GM23338 (cell line): ENCODE measurements around the gene CHCT1. TPM values are rescaled to one million over a fixed set of nuclear protein-coding genes. Genes with fewer than 3 reads are reported as not detected.

Source experiments
- ATAC-seq: fragments of 200-7000 bp; cut with Tn5 transposase; 3 replicates; pipeline ENCODE4 v1.9.1; 2020
- DNase-seq: peaks from one replicate; pipeline ENCODE4 v3.0.0-alpha.2; 2015; ENCODE audit warnings: low spot score
- H2AFZ ChIP-seq: fragments of 200-600 bp; sonication (generic); 2 replicates; pipeline ENCODE4 v1.8.0; 2016; ENCODE audit warnings: antibody characterized with exemption, mild to moderate bottlenecking, moderate library complexity
- H3F3A ChIP-seq: fragments of 200-600 bp; sonication (generic); replicated peaks from 2 replicates; pipeline ENCODE4 v1.8.0; 2017; ENCODE audit warnings: antibody characterized with exemption, mixed run types, low read depth
- H3K27ac ChIP-seq: fragments of 200-600 bp; sonication (generic); 2 replicates; pipeline ENCODE4 v1.6.1; 2016; ENCODE audit warnings: low read depth
- H3K27me3 ChIP-seq: fragments of 200-600 bp; sonication (generic); 2 replicates; pipeline ENCODE4 v1.8.0; 2016; ENCODE audit warnings: mild to moderate bottlenecking, mixed run types, moderate library complexity; ENCODE audit not compliant: insufficient read depth
- H3K36me3 ChIP-seq: fragments of 200-600 bp; sonication (generic); 2 replicates; pipeline ENCODE4 v1.8.0; 2016; ENCODE audit warnings: mild to moderate bottlenecking; ENCODE audit not compliant: insufficient read depth
- H3K4me1 ChIP-seq: fragments of 200-600 bp; sonication (generic); 2 replicates; pipeline ENCODE4 v1.8.0; 2016; ENCODE audit warnings: mild to moderate bottlenecking, moderate library complexity; ENCODE audit not compliant: insufficient read depth
- H3K4me2 ChIP-seq: fragments of 200-600 bp; sonication (generic); 2 replicates; pipeline ENCODE4 v1.7.1; 2017; ENCODE audit warnings: mixed run types
- H3K4me3 ChIP-seq: fragments of 200-600 bp; sonication (generic); 2 replicates; pipeline ENCODE4 v1.6.1; 2016; ENCODE audit warnings: mixed run types
- H3K79me2 ChIP-seq: fragments of 200-600 bp; sonication (generic); replicated peaks from 2 replicates; pipeline ENCODE4 v1.8.0; 2017; ENCODE audit warnings: mild to moderate bottlenecking; ENCODE audit not compliant: insufficient read depth
- H3K9me2 ChIP-seq: fragments of 200-600 bp; sonication (generic); 2 replicates; pipeline ENCODE4 v1.8.0; 2017; ENCODE audit not compliant: insufficient read depth
- H4K20me1 ChIP-seq: fragments of 200-600 bp; sonication (generic); replicated peaks from 2 replicates; pipeline ENCODE4 v1.8.0; 2017; ENCODE audit warnings: mild to moderate bottlenecking; ENCODE audit not compliant: insufficient read depth
- H3K27ac Mint-ChIP-seq: 2 replicates; pipeline ENCODE4 v1.8.0; 2020; ENCODE audit warnings: inconsistent platforms, mild to moderate bottlenecking, moderate library complexity, mixed read lengths
- H3K27me3 Mint-ChIP-seq: 3 replicates; pipeline ENCODE4 v1.8.0; 2022; ENCODE audit warnings: low read depth, mild to moderate bottlenecking, moderate library complexity, mixed read lengths, inconsistent platforms; ENCODE audit not compliant: insufficient read depth, poor library complexity
- H3K36me3 Mint-ChIP-seq: 3 replicates; pipeline ENCODE4 v1.8.0; 2021; ENCODE audit warnings: low read depth, mild to moderate bottlenecking, inconsistent platforms, moderate library complexity, mixed read lengths
- H3K4me1 Mint-ChIP-seq: 3 replicates; pipeline ENCODE4 v1.8.0; 2020; ENCODE audit warnings: mild to moderate bottlenecking, inconsistent platforms, mixed read lengths
- H3K4me3 Mint-ChIP-seq: 3 replicates; pipeline ENCODE4 v1.8.0; 2021; ENCODE audit warnings: moderate library complexity, mild to moderate bottlenecking, inconsistent platforms, mixed read lengths
- H3K9me3 Mint-ChIP-seq: 3 replicates; pipeline ENCODE4 v1.8.0; 2020; ENCODE audit warnings: moderate library complexity, mild to moderate bottlenecking, inconsistent platforms, mixed read lengths
- CREB1 ChIP-seq: fragments of 250-450 bp; sonication (Bioruptor Pico); IDR thresholded peaks from 2 replicates; pipeline ENCODE4 v1.5.0; 2020; ENCODE audit warnings: low read depth, mild to moderate bottlenecking, moderate library complexity
- CTCF ChIP-seq, 2 experiments: fragments of 200-600 bp in 1 of 2; sonication (generic) in 1 of 2; conservative IDR thresholded peaks; 2 replicates each; pipeline versions ENCODE4 v1.5.1 to v1.6.1; 2016 to 2017; ENCODE audit warnings: antibody characterized with exemption in 2 of 2, low read depth in 2 of 2, mild to moderate bottlenecking in 2 of 2, moderate library complexity in 1 of 2
- ETS1 ChIP-seq: IDR thresholded peaks from 2 replicates; pipeline ENCODE4 v1.6.1; 2016; ENCODE audit warnings: antibody characterized with exemption
- EZH2 ChIP-seq: fragments of 200-600 bp; sonication (generic); IDR thresholded peaks from one replicate; pipeline ENCODE4 v1.8.0; 2017; ENCODE audit warnings: antibody characterized with exemption, mild to moderate bottlenecking, low read depth; ENCODE audit not compliant: unreplicated experiment
- EZH2phosphoT487 ChIP-seq: fragments of 200-600 bp; sonication (generic); IDR thresholded peaks from one replicate; pipeline ENCODE4 v1.8.1; 2018; ENCODE audit warnings: antibody characterized with exemption; ENCODE audit not compliant: unreplicated experiment
- JUNB ChIP-seq: IDR thresholded peaks from one replicate; pipeline ENCODE4 v1.6.1; 2016; ENCODE audit warnings: antibody characterized with exemption; ENCODE audit not compliant: unreplicated experiment
- NANOG ChIP-seq: IDR thresholded peaks from 2 replicates; pipeline ENCODE4 v1.6.1; 2016; ENCODE audit warnings: antibody characterized with exemption, borderline replicate concordance
- POLR2AphosphoS5 ChIP-seq: IDR thresholded peaks from 2 replicates; pipeline ENCODE4 v1.6.1; 2016; ENCODE audit warnings: antibody characterized with exemption, low read depth
- REST ChIP-seq: IDR thresholded peaks from one replicate; pipeline ENCODE4 v1.6.1; 2018; ENCODE audit warnings: antibody characterized with exemption; ENCODE audit not compliant: unreplicated experiment
- STAT1 ChIP-seq: IDR thresholded peaks from one replicate; pipeline ENCODE4 v1.6.1; 2016; ENCODE audit warnings: antibody characterized with exemption; ENCODE audit not compliant: unreplicated experiment
- ZNF114 ChIP-seq: fragments of 250-450 bp; sonication (Bioruptor Pico); IDR thresholded peaks from 2 replicates; pipeline ENCODE4 v1.5.0; 2020; ENCODE audit warnings: mild to moderate bottlenecking, moderate library complexity
- ZNF331 ChIP-seq: fragments of 250-450 bp; sonication (Bioruptor Pico); IDR thresholded peaks from 2 replicates; pipeline ENCODE4 v1.5.0; 2020; ENCODE audit warnings: low read depth, mild to moderate bottlenecking, moderate library complexity
- polyA plus RNA-seq: library from polyadenylated mRNA; unstranded; fragments of >200 nt; fragmentation: Nextera tagmentation; extraction: Ambion mirVana; gene quantifications from 2 replicates; pipeline ENCODE4 v1.2.1, GENCODE V29; 2016
- total RNA-seq: library from RNA; depleted of rRNA; stranded (reverse); fragments of >200 nt; shearing (Covaris generic); gene quantifications from 2 replicates; pipeline ENCODE4 v1.2.3, GENCODE V29; 2014
- TF ChIP-seq, protein P1 (sequence below): fragments of 250-450 bp; sonication (Bioruptor Pico); IDR thresholded peaks from 2 replicates; pipeline ENCODE4 v1.5.0; 2020; ENCODE audit warnings: mild to moderate bottlenecking, moderate library complexity

Gene CHCT1
- total and polyA plus RNA-seq, 2 experiments from 2014 or later: 0.61 TPM; not detected in 1

GRCh38 chr17:60468371-60468770, 46.1 kb downstream of the CHCT1 start:
- no peak overlapping the region for H3K27ac Mint-ChIP-seq
- H3K9me2 ChIP-seq: no peaks in the 10 kb centered on the region
- H3K36me3 ChIP-seq: peaks cover 4% of the 10 kb centered on the region; the same call in 1 of the 2 replicates
- H3K4me2 ChIP-seq: no peak overlapping the region
- H2AFZ ChIP-seq: no peak overlapping the region
- TF ChIP-seq JUNB: no peak
- TF ChIP-seq EZH2phosphoT487: no peak
- no peak for TF ChIP-seq EZH2
- TF ChIP-seq, protein P1, sequence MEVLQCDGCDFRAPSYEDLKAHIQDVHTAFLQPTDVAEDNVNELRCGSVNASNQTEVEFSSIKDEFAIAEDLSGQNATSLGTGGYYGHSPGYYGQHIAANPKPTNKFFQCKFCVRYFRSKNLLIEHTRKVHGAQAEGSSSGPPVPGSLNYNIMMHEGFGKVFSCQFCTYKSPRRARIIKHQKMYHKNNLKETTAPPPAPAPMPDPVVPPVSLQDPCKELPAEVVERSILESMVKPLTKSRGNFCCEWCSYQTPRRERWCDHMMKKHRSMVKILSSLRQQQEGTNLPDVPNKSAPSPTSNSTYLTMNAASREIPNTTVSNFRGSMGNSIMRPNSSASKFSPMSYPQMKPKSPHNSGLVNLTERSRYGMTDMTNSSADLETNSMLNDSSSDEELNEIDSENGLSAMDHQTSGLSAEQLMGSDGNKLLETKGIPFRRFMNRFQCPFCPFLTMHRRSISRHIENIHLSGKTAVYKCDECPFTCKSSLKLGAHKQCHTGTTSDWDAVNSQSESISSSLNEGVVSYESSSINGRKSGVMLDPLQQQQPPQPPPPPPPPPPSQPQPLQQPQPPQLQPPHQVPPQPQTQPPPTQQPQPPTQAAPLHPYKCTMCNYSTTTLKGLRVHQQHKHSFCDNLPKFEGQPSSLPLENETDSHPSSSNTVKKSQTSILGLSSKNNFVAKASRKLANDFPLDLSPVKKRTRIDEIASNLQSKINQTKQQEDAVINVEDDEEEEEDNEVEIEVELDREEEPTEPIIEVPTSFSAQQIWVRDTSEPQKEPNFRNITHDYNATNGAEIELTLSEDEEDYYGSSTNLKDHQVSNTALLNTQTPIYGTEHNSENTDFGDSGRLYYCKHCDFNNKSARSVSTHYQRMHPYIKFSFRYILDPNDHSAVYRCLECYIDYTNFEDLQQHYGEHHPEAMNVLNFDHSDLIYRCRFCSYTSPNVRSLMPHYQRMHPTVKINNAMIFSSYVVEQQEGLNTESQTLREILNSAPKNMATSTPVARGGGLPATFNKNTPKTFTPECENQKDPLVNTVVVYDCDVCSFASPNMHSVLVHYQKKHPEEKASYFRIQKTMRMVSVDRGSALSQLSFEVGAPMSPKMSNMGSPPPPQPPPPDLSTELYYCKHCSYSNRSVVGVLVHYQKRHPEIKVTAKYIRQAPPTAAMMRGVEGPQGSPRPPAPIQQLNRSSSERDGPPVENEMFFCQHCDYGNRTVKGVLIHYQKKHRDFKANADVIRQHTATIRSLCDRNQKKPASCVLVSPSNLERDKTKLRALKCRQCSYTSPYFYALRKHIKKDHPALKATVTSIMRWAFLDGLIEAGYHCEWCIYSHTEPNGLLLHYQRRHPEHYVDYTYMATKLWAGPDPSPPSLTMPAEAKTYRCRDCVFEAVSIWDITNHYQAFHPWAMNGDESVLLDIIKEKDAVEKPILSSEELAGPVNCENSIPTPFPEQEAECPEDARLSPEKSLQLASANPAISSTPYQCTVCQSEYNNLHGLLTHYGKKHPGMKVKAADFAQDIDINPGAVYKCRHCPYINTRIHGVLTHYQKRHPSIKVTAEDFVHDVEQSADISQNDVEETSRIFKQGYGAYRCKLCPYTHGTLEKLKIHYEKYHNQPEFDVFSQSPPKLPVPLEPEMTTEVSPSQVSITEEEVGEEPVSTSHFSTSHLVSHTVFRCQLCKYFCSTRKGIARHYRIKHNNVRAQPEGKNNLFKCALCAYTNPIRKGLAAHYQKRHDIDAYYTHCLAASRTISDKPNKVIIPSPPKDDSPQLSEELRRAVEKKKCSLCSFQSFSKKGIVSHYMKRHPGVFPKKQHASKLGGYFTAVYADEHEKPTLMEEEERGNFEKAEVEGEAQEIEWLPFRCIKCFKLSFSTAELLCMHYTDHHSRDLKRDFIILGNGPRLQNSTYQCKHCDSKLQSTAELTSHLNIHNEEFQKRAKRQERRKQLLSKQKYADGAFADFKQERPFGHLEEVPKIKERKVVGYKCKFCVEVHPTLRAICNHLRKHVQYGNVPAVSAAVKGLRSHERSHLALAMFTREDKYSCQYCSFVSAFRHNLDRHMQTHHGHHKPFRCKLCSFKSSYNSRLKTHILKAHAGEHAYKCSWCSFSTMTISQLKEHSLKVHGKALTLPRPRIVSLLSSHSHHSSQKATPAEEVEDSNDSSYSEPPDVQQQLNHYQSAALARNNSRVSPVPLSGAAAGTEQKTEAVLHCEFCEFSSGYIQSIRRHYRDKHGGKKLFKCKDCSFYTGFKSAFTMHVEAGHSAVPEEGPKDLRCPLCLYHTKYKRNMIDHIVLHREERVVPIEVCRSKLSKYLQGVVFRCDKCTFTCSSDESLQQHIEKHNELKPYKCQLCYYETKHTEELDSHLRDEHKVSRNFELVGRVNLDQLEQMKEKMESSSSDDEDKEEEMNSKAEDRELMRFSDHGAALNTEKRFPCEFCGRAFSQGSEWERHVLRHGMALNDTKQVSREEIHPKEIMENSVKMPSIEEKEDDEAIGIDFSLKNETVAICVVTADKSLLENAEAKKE: no peak
- no peak for TF ChIP-seq ZNF331 (CRISPR knock-in tag)
- TF ChIP-seq CREB1 (CRISPR knock-in tag): no peak
- no peak for TF ChIP-seq ETS1
- TF ChIP-seq NANOG: no peak
- TF ChIP-seq POLR2AphosphoS5: no peak
- TF ChIP-seq CTCF (conservative IDR thresholded peaks at IDR 0.05; ENCODE audit: low read depth in 2 of 2): no peak
- TF ChIP-seq ZNF114 (CRISPR knock-in tag): no peak
- TF ChIP-seq REST: no peak
- no peak for TF ChIP-seq STAT1
- H4K20me1 ChIP-seq: no peaks in the 10 kb centered on the region
- no peaks in the 10 kb centered on the region for H3F3A ChIP-seq
- no peaks in the 10 kb centered on the region for H3K4me1 Mint-ChIP-seq
- H3K27ac ChIP-seq: no peak overlapping the region; the same call in 1 of the 2 replicates
- no peaks in the 10 kb centered on the region for H3K27me3 ChIP-seq
- H3K79me2 ChIP-seq: no peaks in the 10 kb centered on the region
- H3K36me3 Mint-ChIP-seq: peaks cover 35% of the 10 kb centered on the region; the same call in 2 of the 3 replicates
- H3K4me3 ChIP-seq: no peak overlapping the region
- ATAC-seq (no peak), DNase-seq (no peak)
- H3K27me3 Mint-ChIP-seq: peaks cover 3% of the 10 kb centered on the region
- no peak overlapping the region for H3K4me3 Mint-ChIP-seq
- H3K4me1 ChIP-seq: no peaks in the 10 kb centered on the region
- H3K9me3 Mint-ChIP-seq: no peaks in the 10 kb centered on the region
